ENCODE data around the gene PAX3. TPM values are rescaled to one million over a fixed set of nuclear protein-coding genes. Genes with fewer than 3 reads are reported as not detected.

The PAX3 gene
- polyA plus RNA-seq, 3 donors, result not detected

GRCh38 chr2:222303045-222303827, 4.4 kb upstream of the PAX3 start:
- Mint-ChIP-seq H3K27ac (peak overlapping the region in 3 of 7 donors; percentile 26 to 50 (median 41)), H3K27me3 (ENCODE audit: low read depth in 3 of 3) (peaks cover 85 to 99% (median 94%) of the 10 kb centered on the region in 3 donors), H3K4me1 (peaks cover 91% of the 10 kb centered on the region), H3K9me3 (peaks cover 29 to 90% (median 84%) of the 10 kb centered on the region in 7 donors), H3K4me3 (peak overlapping the region; percentile 94 to 96), H3K36me3 (peaks cover 43 to 45% of the 10 kb centered on the region in 2 donors)
- DNase-seq, result no peak
- peaks cover 77 to 91% of the 10 kb centered on the region in 2 donors for H3K27me3 ChIP-seq (ENCODE audit: control insufficient read depth in 2 of 2, insufficient read depth in 2 of 2, low read length in 2 of 2)
- no peak overlapping the region for H3K27ac ChIP-seq (ENCODE audit: low read depth in 1 of 2, low read length in 2 of 2)
- peaks cover 53 to 77% of the 10 kb centered on the region in 2 donors for H3K9me3 ChIP-seq (replicated peaks in 1 of 2; ENCODE audit: control insufficient read depth in 1 of 2, insufficient read depth in 1 of 2, low read length in 2 of 2)
- H3K4me1 ChIP-seq (ENCODE audit: control insufficient read depth in 1 of 2, insufficient read depth in 2 of 2, low read length in 2 of 2), result peaks cover 83 to 93% of the 10 kb centered on the region in 2 donors
- TF ChIP-seq, protein P1, sequence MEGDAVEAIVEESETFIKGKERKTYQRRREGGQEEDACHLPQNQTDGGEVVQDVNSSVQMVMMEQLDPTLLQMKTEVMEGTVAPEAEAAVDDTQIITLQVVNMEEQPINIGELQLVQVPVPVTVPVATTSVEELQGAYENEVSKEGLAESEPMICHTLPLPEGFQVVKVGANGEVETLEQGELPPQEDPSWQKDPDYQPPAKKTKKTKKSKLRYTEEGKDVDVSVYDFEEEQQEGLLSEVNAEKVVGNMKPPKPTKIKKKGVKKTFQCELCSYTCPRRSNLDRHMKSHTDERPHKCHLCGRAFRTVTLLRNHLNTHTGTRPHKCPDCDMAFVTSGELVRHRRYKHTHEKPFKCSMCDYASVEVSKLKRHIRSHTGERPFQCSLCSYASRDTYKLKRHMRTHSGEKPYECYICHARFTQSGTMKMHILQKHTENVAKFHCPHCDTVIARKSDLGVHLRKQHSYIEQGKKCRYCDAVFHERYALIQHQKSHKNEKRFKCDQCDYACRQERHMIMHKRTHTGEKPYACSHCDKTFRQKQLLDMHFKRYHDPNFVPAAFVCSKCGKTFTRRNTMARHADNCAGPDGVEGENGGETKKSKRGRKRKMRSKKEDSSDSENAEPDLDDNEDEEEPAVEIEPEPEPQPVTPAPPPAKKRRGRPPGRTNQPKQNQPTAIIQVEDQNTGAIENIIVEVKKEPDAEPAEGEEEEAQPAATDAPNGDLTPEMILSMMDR (IDR thresholded peaks at IDR 0.05), result no peak
- no peaks in the 10 kb centered on the region for H3K79me2 ChIP-seq (ENCODE audit: insufficient read depth, low read length)
- H3K4me3 ChIP-seq (replicated peaks in 1 of 3; ENCODE audit: low read depth in 2 of 3, low read length in 3 of 3), result peak overlapping the region in 1 of 3 experiments; percentile 91
- H3K9ac ChIP-seq (ENCODE audit: insufficient read depth, low read length, poor library complexity, severe bottlenecking), result no peak overlapping the region
- H3K4me2 ChIP-seq (replicated peaks; ENCODE audit: extremely low read depth, low read length, poor library complexity, severe bottlenecking), result peak overlapping the region; percentile 88
- H2AFZ ChIP-seq (ENCODE audit: insufficient read depth, low read depth, low read length, poor library complexity, severe bottlenecking), result peak overlapping the region; percentile 44
- 15% methylated on average over 19 of the region's 24 CpGs for WGBS (ENCODE audit: insufficient coverage)
- no peaks in the 10 kb centered on the region for H4K20me1 ChIP-seq (ENCODE audit: insufficient read depth, low read length)
- no peaks in the 10 kb centered on the region for H3K36me3 ChIP-seq (replicated peaks in 1 of 2; ENCODE audit: control insufficient read depth in 1 of 2, insufficient read depth in 2 of 2, low read length in 2 of 2)
- intact Hi-C loops (cut with micrococcal nuclease), result no loop called here

- TF ChIP-seq, protein P1 (IDR thresholded peaks at IDR 0.05), result no peak
- H3K36me3 Mint-ChIP-seq, result peaks cover 42 to 48% of the 10 kb centered on the region in 2 donors
- Histone ChIP-seq H3K4me1 (ENCODE audit: control insufficient read depth in 1 of 2, insufficient read depth in 2 of 2, low read length in 2 of 2) (peaks cover 91 to 99% of the 10 kb centered on the region in 2 donors), H3K4me3 (replicated peaks in 1 of 3; ENCODE audit: low read depth in 2 of 3, low read length in 3 of 3) (no peak overlapping the region), H2AFZ (ENCODE audit: insufficient read depth, low read depth, low read length, poor library complexity, severe bottlenecking) (no peak overlapping the region), H3K9me3 (replicated peaks in 1 of 2; ENCODE audit: control insufficient read depth in 1 of 2, insufficient read depth in 1 of 2, low read length in 2 of 2) (peaks cover 59 to 76% of the 10 kb centered on the region in 2 donors), H4K20me1 (ENCODE audit: insufficient read depth, low read length) (no peaks in the 10 kb centered on the region), H3K36me3 (replicated peaks in 1 of 2; ENCODE audit: control insufficient read depth in 1 of 2, insufficient read depth in 2 of 2, low read length in 2 of 2) (no peaks in the 10 kb centered on the region), H3K27me3 (ENCODE audit: control insufficient read depth in 2 of 2, insufficient read depth in 2 of 2, low read length in 2 of 2) (peaks cover 76 to 91% of the 10 kb centered on the region in 2 donors), H3K9ac (ENCODE audit: insufficient read depth, low read length, poor library complexity, severe bottlenecking) (no peak overlapping the region), H3K4me2 (replicated peaks; ENCODE audit: extremely low read depth, low read length, poor library complexity, severe bottlenecking) (no peak overlapping the region), H3K79me2 (ENCODE audit: insufficient read depth, low read length) (no peaks in the 10 kb centered on the region), H3K27ac (ENCODE audit: low read depth in 1 of 2, low read length in 2 of 2) (no peak overlapping the region)
- peak overlapping the region in 3 of 7 donors; percentile 7 to 31 (median 30) for H3K27ac Mint-ChIP-seq
- H3K4me1 Mint-ChIP-seq, result peaks cover 94% of the 10 kb centered on the region
- intact Hi-C loops (cut with micrococcal nuclease), result no loop called here
- peaks cover 85 to 99% (median 94%) of the 10 kb centered on the region in 3 donors for H3K27me3 Mint-ChIP-seq (ENCODE audit: low read depth in 3 of 3)
- peaks cover 29 to 89% (median 83%) of the 10 kb centered on the region in 7 donors for H3K9me3 Mint-ChIP-seq
- DNase-seq, result peak in 1 of 3 donors; percentile 48
- peak overlapping the region; percentile 51 to 96 for H3K4me3 Mint-ChIP-seq
- 7% methylated on average over 38 of the region's 39 CpGs for WGBS (ENCODE audit: insufficient coverage)
Observed at GRCh38 chr2:222302178-222303018, 3.6 kb upstream of the PAX3 start.

All from CD14-positive monocyte (primary cell).